Stimulated activated CD8-positive, alpha-beta memory T cell treated with anti-CD3 and anti-CD28 coated beads, Interleukin-4, amount 100 ng/mL, for 48 hours (primary cell): ENCODE measurements around the gene NRG3.
"Not testable (repeated sequence)": the region's sequence is repeated elsewhere in the genome, so short reads cannot be mapped to it uniquely, and the experiment has no call there.

Source experiments
- DNase-seq: peaks from one replicate; pipeline ENCODE4 v3.0.0-alpha.2; 2020

The NRG3 gene

GRCh38 chr10:82943142-82943541, 1068.1 kb downstream of the NRG3 start:
- no peak for DNase-seq

GRCh38 chr10:82949816-82950575, 1075.0 kb downstream of the NRG3 start:
- no peak for DNase-seq

- DNase-seq = no peak
Observed at GRCh38 chr10:82953331-82953730, 1078.3 kb downstream of the NRG3 start.

GRCh38 chr10:82953909-82954308, 1078.9 kb downstream of the NRG3 start:
- no peak for DNase-seq

GRCh38 chr10:82960421-82961060, 1085.5 kb downstream of the NRG3 start:
- not testable (repeated sequence) for DNase-seq

GRCh38 chr10:82961864-82962263, 1086.9 kb downstream of the NRG3 start:
- no peak for DNase-seq

GRCh38 chr10:82966130-82966529, 1091.1 kb downstream of the NRG3 start:
- DNase-seq = no peak

GRCh38 chr10:82968533-82968932, 1093.5 kb downstream of the NRG3 start:
- DNase-seq = no peak

GRCh38 chr10:82969405-82969804, 1094.4 kb downstream of the NRG3 start:
- no peak for DNase-seq

GRCh38 chr10:82980321-82980720, 1105.3 kb downstream of the NRG3 start:
- DNase-seq = no peak

- no peak for DNase-seq
Observed at GRCh38 chr10:82981137-82981723, 1106.2 kb downstream of the NRG3 start.

GRCh38 chr10:82982110-82982608, 1107.2 kb downstream of the NRG3 start:
- DNase-seq = no peak

GRCh38 chr10:82986216-82986615, 1111.2 kb downstream of the NRG3 start:
- no peak for DNase-seq

- not testable (repeated sequence) for DNase-seq
Observed at GRCh38 chr10:83006479-83006878, 1131.5 kb downstream of the NRG3 start.

GRCh38 chr10:83007510-83007909, 1132.5 kb downstream of the NRG3 start:
- DNase-seq = no peak

GRCh38 chr10:83012866-83013265, 1137.9 kb downstream of the NRG3 start:
- no peak for DNase-seq

GRCh38 chr10:83017076-83017867, 1142.3 kb downstream of the NRG3 start:
- no peak for DNase-seq

- no peak for DNase-seq
Observed at GRCh38 chr10:83023662-83024061, 1148.7 kb downstream of the NRG3 start.
